Measurements from ENCODE around the gene SSU72. TPM values are rescaled to one million over a fixed set of nuclear protein-coding genes. Genes with fewer than 3 reads are reported as not detected.

The SSU72 gene
- total RNA-seq, 4 donors from 2014 or later, result 204 to 294 (median 241) TPM

DNA sequence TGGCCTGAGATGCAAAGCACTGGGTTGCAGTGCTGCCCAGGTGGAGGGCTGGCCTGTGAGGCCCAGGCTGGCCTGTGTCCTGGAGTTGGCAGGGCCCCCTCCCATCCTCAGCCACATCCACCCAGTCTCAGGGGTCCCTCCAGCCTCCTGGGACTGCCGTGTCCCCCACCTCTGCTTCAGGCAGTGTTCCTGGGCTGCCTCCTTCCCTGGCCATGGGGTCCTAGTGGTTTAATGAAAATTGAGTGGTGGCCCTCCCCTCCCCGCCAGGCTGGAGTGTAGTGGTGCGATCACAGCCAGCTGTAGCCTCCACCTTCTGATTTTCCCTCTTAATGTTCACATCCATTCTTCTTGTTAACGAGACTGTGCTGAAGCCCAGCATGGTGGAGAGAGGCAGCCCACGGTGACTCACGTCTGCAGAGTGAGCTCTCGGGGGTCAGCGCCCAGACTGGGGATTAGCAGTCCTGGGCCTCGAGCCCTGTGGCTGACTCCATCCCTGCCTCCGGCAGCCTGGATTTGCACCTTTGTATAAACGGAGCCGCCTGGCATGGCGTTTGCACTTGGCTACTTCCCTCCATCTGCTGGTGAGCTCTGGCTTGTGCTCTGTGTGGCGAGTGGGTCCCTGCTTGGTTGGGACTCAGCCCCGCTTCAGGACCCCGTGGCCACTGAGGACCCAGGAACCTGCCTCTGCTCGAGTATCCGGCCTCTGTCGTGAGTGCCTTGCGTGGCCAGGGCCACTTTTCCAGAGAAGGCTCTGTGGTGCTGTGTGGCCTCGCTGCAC, 47.5 kb upstream of the SSU72 start:
- H3K36me3 ChIP-seq, result peaks cover 0 to 12% of the 10 kb centered on the region in 2 donors
- no peaks in the 10 kb centered on the region for H3K27me3 ChIP-seq
- 77 to 86% methylated on average over 9 to 17 of the region's 21 CpGs for WGBS, 2 donors
- H3K9me3 ChIP-seq, result no peaks in the 10 kb centered on the region
- no peak overlapping the region for H3K4me3 ChIP-seq (replicated peaks in 1 of 3)
- H3K27ac ChIP-seq, result no peak overlapping the region
- intact Hi-C loops (cut with DNase I), result no loop called here
- TF ChIP-seq CTCF (IDR thresholded peaks at IDR 0.05), result no peak
- TF ChIP-seq POLR2A (IDR thresholded peaks at IDR 0.05), result no peak
- no peak for DNase-seq
- no peaks in the 10 kb centered on the region for H3K4me1 ChIP-seq

GRCh38 chr1:1621173-1622009, 46.7 kb upstream of the SSU72 start:
- Histone ChIP-seq H3K4me3 (replicated peaks in 1 of 3) (no peak overlapping the region), H3K9me3 (no peaks in the 10 kb centered on the region), H3K36me3 (peaks cover 0 to 10% of the 10 kb centered on the region in 2 donors), H3K27ac (no peak overlapping the region), H3K27me3 (no peaks in the 10 kb centered on the region), H3K4me1 (peaks cover 6 to 8% of the 10 kb centered on the region in 2 donors)
- TF ChIP-seq POLR2A (IDR thresholded peaks at IDR 0.05), result no peak
- TF ChIP-seq CTCF (IDR thresholded peaks at IDR 0.05), result no peak
- 81 to 92% methylated on average over 18 to 23 of the region's 31 CpGs for WGBS, 2 donors
- intact Hi-C loops (cut with DNase I), result no loop called here
- DNase-seq, result no peak

GRCh38 chr1:1620433-1621139, 45.9 kb upstream of the SSU72 start:
- peaks cover 0 to 10% of the 10 kb centered on the region in 2 donors for H3K36me3 ChIP-seq
- H3K4me3 ChIP-seq (replicated peaks in 1 of 3), result no peak overlapping the region
- intact Hi-C loops (cut with DNase I), result no loop called here
- H3K27me3 ChIP-seq, result no peaks in the 10 kb centered on the region
- 90 to 93% methylated on average over 4 to 16 of the region's 16 CpGs for WGBS, 2 donors
- no peaks in the 10 kb centered on the region for H3K9me3 ChIP-seq
- TF ChIP-seq POLR2A (IDR thresholded peaks at IDR 0.05) (no peak), CTCF (IDR thresholded peaks at IDR 0.05) (no peak)
- H3K27ac ChIP-seq, result no peak overlapping the region
- H3K4me1 ChIP-seq, result peaks cover 7 to 9% of the 10 kb centered on the region in 2 donors
- no peak for DNase-seq

DNA sequence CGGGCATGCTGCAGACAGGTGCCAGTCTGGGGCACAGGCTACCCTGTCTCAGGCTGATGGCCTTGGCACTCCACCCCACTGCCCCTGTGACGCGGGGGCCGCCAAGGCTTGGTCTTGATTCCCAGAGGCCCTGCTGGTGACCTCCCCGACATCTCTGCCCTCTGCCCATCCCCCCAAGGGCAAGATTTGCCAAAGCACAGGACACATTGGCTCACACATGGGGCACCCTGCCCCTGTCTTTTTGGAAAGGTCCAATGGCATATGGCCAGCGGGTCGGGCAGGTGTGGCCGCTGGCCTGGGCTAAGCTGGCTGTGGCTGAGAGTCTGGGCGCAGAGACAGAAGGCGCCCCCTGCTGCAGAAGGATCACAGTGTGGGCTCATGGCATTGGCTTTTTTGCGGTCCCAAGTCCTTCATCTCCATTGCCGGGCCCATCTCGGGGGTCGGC, 45.3 kb upstream of the SSU72 start:
- Histone ChIP-seq H3K9me3 (no peaks in the 10 kb centered on the region), H3K4me3 (replicated peaks in 1 of 3) (no peak overlapping the region), H3K27me3 (no peaks in the 10 kb centered on the region), H3K27ac (no peak overlapping the region), H3K36me3 (peaks cover 0 to 10% of the 10 kb centered on the region in 2 donors), H3K4me1 (peaks cover 7 to 9% of the 10 kb centered on the region in 2 donors)
- no peak for DNase-seq
- TF ChIP-seq POLR2A (IDR thresholded peaks at IDR 0.05) (no peak), CTCF (IDR thresholded peaks at IDR 0.05) (no peak)
- intact Hi-C loops (cut with DNase I), result no loop called here
- WGBS, 2 donors, result 74 to 80% methylated on average over 6 to 13 of the region's 14 CpGs
